Measurements from ENCODE around the gene DUSP11. TPM values are rescaled to one million over a fixed set of nuclear protein-coding genes. Genes with fewer than 3 reads are reported as not detected.
"Not testable (repeated sequence)": the region's sequence is repeated elsewhere in the genome, so short reads cannot be mapped to it uniquely, and the experiment has no call there.

The DUSP11 gene
- total RNA-seq, 3 donors from 2014 or later (not counting 1 experiment from before 2014, with no cell fraction given): 45.7 to 50.2 (median 46.6) TPM

GRCh38 chr2:73811878-73812277 lies 32.0 kb upstream of the DUSP11 start:
- Mint-ChIP-seq H3K27ac (no peak overlapping the region), H3K4me3 (no peak overlapping the region), H3K36me3 (no peaks in the 10 kb centered on the region), H3K27me3 (ENCODE audit: low read depth in 2 of 2) (peaks cover 8 to 30% of the 10 kb centered on the region in 2 donors), H3K4me1 (no peaks in the 10 kb centered on the region), H3K9me3 (no peaks in the 10 kb centered on the region)
- Histone ChIP-seq H3K4me1 (ENCODE audit: control insufficient read depth, insufficient read depth, low read length) (no peaks in the 10 kb centered on the region), H3K36me3 (ENCODE audit: control insufficient read depth, insufficient read depth, low read length) (no peaks in the 10 kb centered on the region), H3K4me3 (ENCODE audit: low read length) (no peak overlapping the region), H3K27me3 (ENCODE audit: control insufficient read depth, insufficient read depth, low read length) (no peaks in the 10 kb centered on the region), H3K9me3 (ENCODE audit: control insufficient read depth, insufficient read depth, low read length) (no peaks in the 10 kb centered on the region), H3K27ac (ENCODE audit: low read length) (no peak overlapping the region)
- TF ChIP-seq CTCF (IDR thresholded peaks at IDR 0.05): no peak
- intact Hi-C loops (cut with micrococcal nuclease): no loop called here
- DNase-seq (no peak), ATAC-seq (no peak)

- H3K9me3 Mint-ChIP-seq; H3K4me3 ChIP-seq (ENCODE audit: low read length); H3K36me3 ChIP-seq (ENCODE audit: control insufficient read depth, insufficient read depth, low read length); H3K4me1 ChIP-seq (ENCODE audit: control insufficient read depth, insufficient read depth, low read length); DNase-seq; ATAC-seq; H3K27me3 ChIP-seq (ENCODE audit: control insufficient read depth, insufficient read depth, low read length); H3K27ac Mint-ChIP-seq; H3K27me3 Mint-ChIP-seq (ENCODE audit: low read depth in 2 of 2); H3K9me3 ChIP-seq (ENCODE audit: control insufficient read depth, insufficient read depth, low read length); intact Hi-C loops (cut with micrococcal nuclease); H3K4me3 Mint-ChIP-seq; H3K27ac ChIP-seq (ENCODE audit: low read length); H3K36me3 Mint-ChIP-seq: not testable (repeated sequence)
- peaks cover 12 to 14% of the 10 kb centered on the region in 2 donors for H3K4me1 Mint-ChIP-seq
- no CpG with 5 or more reads among the region's 3 CpGs for WGBS (ENCODE audit: insufficient coverage)
Observed at GRCh38 chr2:73783883-73784282, 4.0 kb upstream of the DUSP11 start, which contains the start of gene C2orf78. C2orf78 (plus strand) TSS chr2:73784183; CDS start chr2:73784310, 127 bp downstream.

- H3K27me3 ChIP-seq (ENCODE audit: control insufficient read depth, insufficient read depth, low read length); ATAC-seq; H3K27ac Mint-ChIP-seq; H3K9me3 ChIP-seq (ENCODE audit: control insufficient read depth, insufficient read depth, low read length); H3K4me3 Mint-ChIP-seq; H3K4me3 ChIP-seq (ENCODE audit: low read length); intact Hi-C loops (cut with micrococcal nuclease); H3K27ac ChIP-seq (ENCODE audit: low read length); DNase-seq; H3K9me3 Mint-ChIP-seq; H3K36me3 Mint-ChIP-seq; H3K4me1 ChIP-seq (ENCODE audit: control insufficient read depth, insufficient read depth, low read length); H3K36me3 ChIP-seq (ENCODE audit: control insufficient read depth, insufficient read depth, low read length); H3K27me3 Mint-ChIP-seq (ENCODE audit: low read depth in 2 of 2): not testable (repeated sequence)
- 91% methylated on average over 14 of the region's 15 CpGs for WGBS (ENCODE audit: insufficient coverage)
- H3K4me1 Mint-ChIP-seq: peaks cover 16 to 19% of the 10 kb centered on the region in 2 donors
Observed at GRCh38 chr2:73783402-73783801, 3.5 kb upstream of the DUSP11 start.

GRCh38 chr2:73780237-73780582 lies 307 bp upstream of the DUSP11 start:
- Histone ChIP-seq H3K4me3 (ENCODE audit: low read length) (peak overlapping the region; percentile 98), H3K36me3 (ENCODE audit: control insufficient read depth, insufficient read depth, low read length) (peaks cover 13% of the 10 kb centered on the region), H3K4me1 (ENCODE audit: control insufficient read depth, insufficient read depth, low read length) (peaks cover 13% of the 10 kb centered on the region), H3K9me3 (ENCODE audit: control insufficient read depth, insufficient read depth, low read length) (no peaks in the 10 kb centered on the region), H3K27ac (ENCODE audit: low read length) (peak overlapping the region; percentile 96), H3K27me3 (ENCODE audit: control insufficient read depth, insufficient read depth, low read length) (no peaks in the 10 kb centered on the region)
- TF ChIP-seq CTCF (IDR thresholded peaks at IDR 0.05): peak; percentile 28
- Mint-ChIP-seq H3K27ac (peak overlapping the region; percentile 95 to 96), H3K36me3 (no peaks in the 10 kb centered on the region), H3K4me3 (peak overlapping the region; percentile 94), H3K4me1 (peaks cover 20 to 33% of the 10 kb centered on the region in 2 donors), H3K9me3 (no peaks in the 10 kb centered on the region), H3K27me3 (ENCODE audit: low read depth in 2 of 2) (peaks cover 0 to 3% of the 10 kb centered on the region in 2 donors)
- WGBS (ENCODE audit: insufficient coverage): 0% methylated on average over 5 of the region's 7 CpGs
- intact Hi-C loops (cut with micrococcal nuclease): no loop called here
- no peak for ATAC-seq
- no peak for DNase-seq

GRCh38 chr2:73778867-73779466 lies 936 bp downstream of the DUSP11 start:
- Mint-ChIP-seq H3K4me3 (peak overlapping the region; percentile 94), H3K36me3 (peaks cover 10% of the 10 kb centered on the region), H3K4me1 (peaks cover 27 to 43% of the 10 kb centered on the region in 2 donors), H3K27ac (peak overlapping the region; percentile 95 to 96)
- H3K9me3 Mint-ChIP-seq; intact Hi-C loops (cut with micrococcal nuclease); H3K27me3 Mint-ChIP-seq (ENCODE audit: low read depth in 2 of 2); DNase-seq; ATAC-seq; H3K27me3 ChIP-seq (ENCODE audit: control insufficient read depth, insufficient read depth, low read length); H3K9me3 ChIP-seq (ENCODE audit: control insufficient read depth, insufficient read depth, low read length): not testable (repeated sequence)
- H3K27ac ChIP-seq (ENCODE audit: low read length): peak overlapping the region; percentile 96
- H3K36me3 ChIP-seq (ENCODE audit: control insufficient read depth, insufficient read depth, low read length): peaks cover 24% of the 10 kb centered on the region
- H3K4me3 ChIP-seq (ENCODE audit: low read length): peak overlapping the region; percentile 98
- WGBS (ENCODE audit: insufficient coverage): 85% methylated on average over 15 of the region's 18 CpGs
- H3K4me1 ChIP-seq (ENCODE audit: control insufficient read depth, insufficient read depth, low read length): peaks cover 13% of the 10 kb centered on the region
